Peyer's patch (tissue), 4 donors: ENCODE data around the gene VPS52.

Source experiments
- POLR2A ChIP-seq, 2 donors: fragments of 450-650 bp; IDR thresholded peaks; one replicate each; pipeline ENCODE4 v1.5.1; 2017; ENCODE audit warnings: antibody characterized with exemption in 2 of 2, mild to moderate bottlenecking in 2 of 2, moderate library complexity in 2 of 2
- TF ChIP-seq, protein P1 (sequence below), 6 experiments: fragments of 450-650 bp in 4 of 6; fragments of 200-600 bp in 2 of 6; sonication (generic) in 1 of 6; IDR thresholded peaks; one replicate each; pipeline ENCODE4 v1.5.1; 2017 to 2019; ENCODE audit warnings: antibody characterized with exemption in 6 of 6, mild to moderate bottlenecking in 3 of 6, moderate library complexity in 1 of 6

DNA sequence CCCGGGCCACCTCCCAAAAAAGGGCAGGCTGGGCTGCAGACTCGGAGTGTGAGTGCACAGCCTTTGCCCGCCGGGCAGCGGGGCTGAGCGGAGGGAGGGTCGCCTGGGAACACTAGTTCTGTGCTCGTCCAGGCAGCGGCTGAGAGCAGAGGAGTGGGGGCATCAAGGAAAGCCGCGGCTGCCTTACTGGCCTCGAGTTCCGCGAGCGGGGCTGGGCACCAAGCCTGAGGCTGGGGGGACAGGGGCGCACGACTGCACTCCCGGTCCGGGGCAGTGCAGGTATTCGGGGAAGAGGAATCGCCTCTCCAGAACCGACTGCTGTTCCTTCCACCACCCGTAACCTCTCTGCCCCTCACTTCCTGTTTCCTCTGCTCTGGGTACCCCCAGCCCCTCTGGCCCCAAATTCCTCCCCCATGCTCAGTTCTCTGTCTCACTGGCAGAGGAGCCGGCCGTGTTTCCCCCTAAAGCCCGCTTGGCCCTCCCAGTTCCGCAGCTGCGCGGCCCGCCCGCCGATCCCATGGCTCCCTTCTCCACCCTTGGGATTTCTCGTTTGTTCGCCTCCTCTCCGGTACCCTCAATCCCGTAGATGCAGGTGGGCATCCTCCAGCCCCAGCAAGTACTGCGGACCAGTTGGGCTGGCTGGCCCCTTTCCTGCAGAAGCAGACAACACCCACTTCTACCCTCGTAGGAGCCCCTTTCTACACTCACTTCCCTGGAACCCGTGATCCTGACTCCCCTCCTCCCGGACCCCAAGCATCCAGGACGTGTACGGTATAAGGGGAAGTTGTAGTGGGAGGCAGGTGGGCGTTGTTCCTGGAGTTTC lies 58.3 kb downstream of the VPS52 start:
- TF ChIP-seq, protein P1, sequence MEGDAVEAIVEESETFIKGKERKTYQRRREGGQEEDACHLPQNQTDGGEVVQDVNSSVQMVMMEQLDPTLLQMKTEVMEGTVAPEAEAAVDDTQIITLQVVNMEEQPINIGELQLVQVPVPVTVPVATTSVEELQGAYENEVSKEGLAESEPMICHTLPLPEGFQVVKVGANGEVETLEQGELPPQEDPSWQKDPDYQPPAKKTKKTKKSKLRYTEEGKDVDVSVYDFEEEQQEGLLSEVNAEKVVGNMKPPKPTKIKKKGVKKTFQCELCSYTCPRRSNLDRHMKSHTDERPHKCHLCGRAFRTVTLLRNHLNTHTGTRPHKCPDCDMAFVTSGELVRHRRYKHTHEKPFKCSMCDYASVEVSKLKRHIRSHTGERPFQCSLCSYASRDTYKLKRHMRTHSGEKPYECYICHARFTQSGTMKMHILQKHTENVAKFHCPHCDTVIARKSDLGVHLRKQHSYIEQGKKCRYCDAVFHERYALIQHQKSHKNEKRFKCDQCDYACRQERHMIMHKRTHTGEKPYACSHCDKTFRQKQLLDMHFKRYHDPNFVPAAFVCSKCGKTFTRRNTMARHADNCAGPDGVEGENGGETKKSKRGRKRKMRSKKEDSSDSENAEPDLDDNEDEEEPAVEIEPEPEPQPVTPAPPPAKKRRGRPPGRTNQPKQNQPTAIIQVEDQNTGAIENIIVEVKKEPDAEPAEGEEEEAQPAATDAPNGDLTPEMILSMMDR (IDR thresholded peaks at IDR 0.05), result no peak
- TF ChIP-seq POLR2A (IDR thresholded peaks at IDR 0.05), result no peak
